ENCODE measurements around the gene IL1RL1. TPM values are rescaled to one million over a fixed set of nuclear protein-coding genes. Genes with fewer than 3 reads are reported as not detected.

IL1RL1 gene
- total and polyA plus RNA-seq, 2 experiments from 2014 or later, result 6.0 to 13.1 TPM

- no peak overlapping the region for H3K4me3 ChIP-seq
Measured at GRCh38 chr2:102357937-102358336, 46.6 kb downstream of the IL1RL1 start.

GRCh38 chr2:102358496-102358895 is 47.1 kb downstream of the IL1RL1 start:
- no peaks in the 10 kb centered on the region for H3K9me3 ChIP-seq (ENCODE audit: low read depth)
- peaks cover 4% of the 10 kb centered on the region for H3K27me3 ChIP-seq
- no peak overlapping the region for H3K4me3 ChIP-seq
- H3K27ac ChIP-seq, result no peak overlapping the region
- no peaks in the 10 kb centered on the region for H4K20me1 ChIP-seq (ENCODE audit: insufficient read depth, poor library complexity, severe bottlenecking)
- DNase-seq (ENCODE audit: low spot score), result no peak
- no peak overlapping the region for H2AFZ ChIP-seq
- no peaks in the 10 kb centered on the region for H3K79me2 ChIP-seq
- H3K4me2 ChIP-seq, result peak overlapping the region; percentile 17
- no peaks in the 10 kb centered on the region for H3K9me2 ChIP-seq (replicated peaks; ENCODE audit: insufficient read depth)
- 98% methylated on average over 8 of the region's 8 CpGs for WGBS (ENCODE audit: low lambda C conversion rate, missing lambda C conversion rate)
- H3K36me3 ChIP-seq (replicated peaks; ENCODE audit: insufficient read depth, low read depth), result no peaks in the 10 kb centered on the region
- TF ChIP-seq, protein P1, sequence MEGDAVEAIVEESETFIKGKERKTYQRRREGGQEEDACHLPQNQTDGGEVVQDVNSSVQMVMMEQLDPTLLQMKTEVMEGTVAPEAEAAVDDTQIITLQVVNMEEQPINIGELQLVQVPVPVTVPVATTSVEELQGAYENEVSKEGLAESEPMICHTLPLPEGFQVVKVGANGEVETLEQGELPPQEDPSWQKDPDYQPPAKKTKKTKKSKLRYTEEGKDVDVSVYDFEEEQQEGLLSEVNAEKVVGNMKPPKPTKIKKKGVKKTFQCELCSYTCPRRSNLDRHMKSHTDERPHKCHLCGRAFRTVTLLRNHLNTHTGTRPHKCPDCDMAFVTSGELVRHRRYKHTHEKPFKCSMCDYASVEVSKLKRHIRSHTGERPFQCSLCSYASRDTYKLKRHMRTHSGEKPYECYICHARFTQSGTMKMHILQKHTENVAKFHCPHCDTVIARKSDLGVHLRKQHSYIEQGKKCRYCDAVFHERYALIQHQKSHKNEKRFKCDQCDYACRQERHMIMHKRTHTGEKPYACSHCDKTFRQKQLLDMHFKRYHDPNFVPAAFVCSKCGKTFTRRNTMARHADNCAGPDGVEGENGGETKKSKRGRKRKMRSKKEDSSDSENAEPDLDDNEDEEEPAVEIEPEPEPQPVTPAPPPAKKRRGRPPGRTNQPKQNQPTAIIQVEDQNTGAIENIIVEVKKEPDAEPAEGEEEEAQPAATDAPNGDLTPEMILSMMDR (IDR thresholded peaks at IDR 0.05; ENCODE audit: poor library complexity), result no peak
- TF ChIP-seq EZH2phosphoT487 (IDR thresholded peaks at IDR 0.05; ENCODE audit: low read depth, severe bottlenecking, unreplicated experiment), result no peak
- no peak for TF ChIP-seq EZH2 (IDR thresholded peaks at IDR 0.05; ENCODE audit: borderline replicate concordance)
- no peaks in the 10 kb centered on the region for H3K4me1 ChIP-seq (ENCODE audit: insufficient read depth)

More at GRCh38 chr2:102357937-102358336, 46.6 kb downstream of the IL1RL1 start:
- no peak for DNase-seq (ENCODE audit: low spot score)
- WGBS (ENCODE audit: low lambda C conversion rate, missing lambda C conversion rate), result 85% methylated on average over 2 of the region's 2 CpGs
- Histone ChIP-seq H3K27ac (no peak overlapping the region), H3K79me2 (no peaks in the 10 kb centered on the region), H3K9me3 (ENCODE audit: low read depth) (no peaks in the 10 kb centered on the region), H3K27me3 (peaks cover 4% of the 10 kb centered on the region), H4K20me1 (ENCODE audit: insufficient read depth, poor library complexity, severe bottlenecking) (no peaks in the 10 kb centered on the region), H3K4me1 (ENCODE audit: insufficient read depth) (no peaks in the 10 kb centered on the region), H2AFZ (no peak overlapping the region), H3K36me3 (replicated peaks; ENCODE audit: insufficient read depth, low read depth) (no peaks in the 10 kb centered on the region), H3K4me2 (peak overlapping the region; percentile 94), H3K9me2 (replicated peaks; ENCODE audit: insufficient read depth) (no peaks in the 10 kb centered on the region)
- TF ChIP-seq EZH2 (IDR thresholded peaks at IDR 0.05; ENCODE audit: borderline replicate concordance) (no peak), EZH2phosphoT487 (IDR thresholded peaks at IDR 0.05; ENCODE audit: low read depth, severe bottlenecking, unreplicated experiment) (no peak)
- TF ChIP-seq, protein P1 (IDR thresholded peaks at IDR 0.05; ENCODE audit: poor library complexity), result no peak

DNA sequence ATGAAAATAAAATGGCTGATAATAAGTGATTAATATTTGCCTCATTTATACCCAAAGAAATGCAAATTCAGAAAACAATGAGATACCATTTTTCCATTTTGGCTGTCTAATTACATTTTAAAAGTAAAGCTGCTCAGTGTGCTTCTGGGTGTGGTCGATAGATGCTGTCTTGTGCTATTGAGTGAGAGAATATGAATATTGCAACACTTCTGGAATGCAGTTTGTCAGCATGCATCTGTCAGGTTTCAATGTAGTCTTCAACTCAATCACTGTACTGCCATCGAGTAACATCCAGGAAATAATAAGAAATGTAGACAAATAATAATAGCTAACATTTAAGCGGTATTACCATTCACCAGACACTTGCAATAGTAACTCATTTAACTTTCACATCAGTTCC is 48.2 kb downstream of the IL1RL1 start:
- H3K9me2 ChIP-seq (replicated peaks; ENCODE audit: insufficient read depth), result no peaks in the 10 kb centered on the region
- H4K20me1 ChIP-seq (ENCODE audit: insufficient read depth, poor library complexity, severe bottlenecking), result no peaks in the 10 kb centered on the region
- no peak overlapping the region for H3K27ac ChIP-seq
- H3K4me3 ChIP-seq, result no peak overlapping the region
- no peaks in the 10 kb centered on the region for H3K79me2 ChIP-seq
- H3K9me3 ChIP-seq (ENCODE audit: low read depth), result no peaks in the 10 kb centered on the region
- H3K4me2 ChIP-seq, result no peak overlapping the region
- no peak for DNase-seq (ENCODE audit: low spot score)
- H2AFZ ChIP-seq, result no peak overlapping the region
- 93% methylated on average over 3 of the region's 3 CpGs for WGBS (ENCODE audit: low lambda C conversion rate, missing lambda C conversion rate)
- H3K4me1 ChIP-seq (ENCODE audit: insufficient read depth), result no peaks in the 10 kb centered on the region
- TF ChIP-seq EZH2phosphoT487 (IDR thresholded peaks at IDR 0.05; ENCODE audit: low read depth, severe bottlenecking, unreplicated experiment) (no peak), EZH2 (IDR thresholded peaks at IDR 0.05; ENCODE audit: borderline replicate concordance) (no peak)
- TF ChIP-seq, protein P1 (IDR thresholded peaks at IDR 0.05; ENCODE audit: poor library complexity), result no peak
- no peaks in the 10 kb centered on the region for H3K36me3 ChIP-seq (replicated peaks; ENCODE audit: insufficient read depth, low read depth)
- peaks cover 4% of the 10 kb centered on the region for H3K27me3 ChIP-seq
